Measurements from ENCODE around the gene PDGFRA.
"Not testable (repeated sequence)": the region's sequence is repeated elsewhere in the genome, so short reads cannot be mapped to it uniquely, and the experiment has no call there.

GRCh38 chr4:54236316-54236715 lies 7.2 kb downstream of the PDGFRA start:
- not testable (repeated sequence) for TF ChIP-seq POLR2AphosphoS5 (IDR thresholded peaks at IDR 0.05); EP300 (conservative IDR thresholded peaks at IDR 0.05; ENCODE audit: poor library complexity, severe bottlenecking); EZH2 (IDR thresholded peaks at IDR 0.05; ENCODE audit: borderline replicate concordance, insufficient read depth, low read length, poor library complexity, severe bottlenecking); SMC3 (conservative IDR thresholded peaks at IDR 0.05; ENCODE audit: poor library complexity)
- TF ChIP-seq, protein P1, sequence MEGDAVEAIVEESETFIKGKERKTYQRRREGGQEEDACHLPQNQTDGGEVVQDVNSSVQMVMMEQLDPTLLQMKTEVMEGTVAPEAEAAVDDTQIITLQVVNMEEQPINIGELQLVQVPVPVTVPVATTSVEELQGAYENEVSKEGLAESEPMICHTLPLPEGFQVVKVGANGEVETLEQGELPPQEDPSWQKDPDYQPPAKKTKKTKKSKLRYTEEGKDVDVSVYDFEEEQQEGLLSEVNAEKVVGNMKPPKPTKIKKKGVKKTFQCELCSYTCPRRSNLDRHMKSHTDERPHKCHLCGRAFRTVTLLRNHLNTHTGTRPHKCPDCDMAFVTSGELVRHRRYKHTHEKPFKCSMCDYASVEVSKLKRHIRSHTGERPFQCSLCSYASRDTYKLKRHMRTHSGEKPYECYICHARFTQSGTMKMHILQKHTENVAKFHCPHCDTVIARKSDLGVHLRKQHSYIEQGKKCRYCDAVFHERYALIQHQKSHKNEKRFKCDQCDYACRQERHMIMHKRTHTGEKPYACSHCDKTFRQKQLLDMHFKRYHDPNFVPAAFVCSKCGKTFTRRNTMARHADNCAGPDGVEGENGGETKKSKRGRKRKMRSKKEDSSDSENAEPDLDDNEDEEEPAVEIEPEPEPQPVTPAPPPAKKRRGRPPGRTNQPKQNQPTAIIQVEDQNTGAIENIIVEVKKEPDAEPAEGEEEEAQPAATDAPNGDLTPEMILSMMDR (IDR thresholded peaks at IDR 0.05; ENCODE audit: poor library complexity, severe bottlenecking) = not testable (repeated sequence)

Measured in neural cell (in vitro differentiated cells).